HL-60/S4 treated with retinoic acid at 250 ng/mL for 4 days and 3 days (cell line): ENCODE measurements around the gene NRCAM.
"Not testable (repeated sequence)": the region's sequence is repeated elsewhere in the genome, so short reads cannot be mapped to it uniquely, and the experiment has no call there.

ENCODE experiments used
- in situ Hi-C: fragments of 300-500 bp; cut with MboI; formaldehyde crosslinking; loops from 2 replicates; pipeline ENCODE4 v1.7.0; 2022; ENCODE audit warnings: low sequenced_read_pairs

The NRCAM gene

GRCh38 chr7:108358553-108358952, 97.7 kb downstream of the NRCAM start:
- in situ Hi-C loops: no loop called here

DNA sequence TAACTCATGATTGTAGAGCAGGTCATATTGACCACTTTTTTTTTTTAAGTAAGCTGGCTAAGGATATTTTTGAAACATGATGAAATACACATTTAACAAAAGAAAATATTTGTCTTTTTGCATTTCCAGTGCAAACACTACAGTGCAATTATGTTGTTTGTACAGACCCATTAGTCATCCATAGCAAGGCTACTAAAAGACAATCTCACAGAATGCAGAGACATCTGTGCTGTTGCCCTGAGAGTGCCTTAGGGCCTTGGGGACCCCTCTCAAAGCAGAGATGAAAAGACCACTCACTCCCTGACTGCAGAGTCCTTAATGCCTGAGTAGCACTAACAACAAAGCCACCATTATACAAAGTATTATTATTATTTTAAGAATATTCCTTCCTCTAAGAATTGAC, 104.5 kb downstream of the NRCAM start:
- in situ Hi-C loops: no loop called here

GRCh38 chr7:108348913-108349312, 107.3 kb downstream of the NRCAM start:
- in situ Hi-C loops: no loop called here

GRCh38 chr7:108347616-108348015, 108.6 kb downstream of the NRCAM start:
- in situ Hi-C loops: no loop called here

DNA sequence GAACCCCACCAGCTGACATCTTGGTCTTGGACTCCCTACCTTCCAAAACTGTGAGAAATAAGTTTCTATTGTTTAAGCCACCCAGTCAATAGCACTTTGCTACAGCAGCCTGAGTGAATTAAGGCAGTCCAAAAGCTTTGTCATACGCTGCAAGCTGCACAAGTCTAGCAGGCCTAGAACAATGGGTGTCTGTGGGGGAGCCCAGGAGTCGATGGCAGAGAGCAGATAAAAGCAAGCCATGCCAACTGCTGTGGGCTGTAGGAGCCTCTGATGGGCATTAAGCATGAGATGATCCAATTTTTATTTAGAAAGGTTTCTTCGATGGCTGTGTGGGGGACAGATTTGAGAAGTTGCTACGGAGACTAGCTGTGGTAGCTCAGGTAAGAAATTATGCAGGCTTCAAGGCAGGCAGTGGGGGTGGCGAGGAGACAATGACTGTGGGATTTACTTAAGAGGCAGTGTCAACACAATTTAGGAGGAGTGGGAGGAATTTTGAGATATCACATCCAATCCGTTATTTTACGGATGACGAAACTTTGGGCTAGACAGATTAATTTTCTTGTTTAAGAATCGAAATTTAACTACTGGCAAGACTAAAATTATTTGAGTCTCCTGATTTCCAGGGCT, 110.4 kb downstream of the NRCAM start:
- in situ Hi-C loops: no loop called here

GRCh38 chr7:108340856-108341411, 115.3 kb downstream of the NRCAM start:
- in situ Hi-C loops: no loop called here

GRCh38 chr7:108340406-108340805, 115.8 kb downstream of the NRCAM start:
- in situ Hi-C loops: not testable (repeated sequence)

DNA sequence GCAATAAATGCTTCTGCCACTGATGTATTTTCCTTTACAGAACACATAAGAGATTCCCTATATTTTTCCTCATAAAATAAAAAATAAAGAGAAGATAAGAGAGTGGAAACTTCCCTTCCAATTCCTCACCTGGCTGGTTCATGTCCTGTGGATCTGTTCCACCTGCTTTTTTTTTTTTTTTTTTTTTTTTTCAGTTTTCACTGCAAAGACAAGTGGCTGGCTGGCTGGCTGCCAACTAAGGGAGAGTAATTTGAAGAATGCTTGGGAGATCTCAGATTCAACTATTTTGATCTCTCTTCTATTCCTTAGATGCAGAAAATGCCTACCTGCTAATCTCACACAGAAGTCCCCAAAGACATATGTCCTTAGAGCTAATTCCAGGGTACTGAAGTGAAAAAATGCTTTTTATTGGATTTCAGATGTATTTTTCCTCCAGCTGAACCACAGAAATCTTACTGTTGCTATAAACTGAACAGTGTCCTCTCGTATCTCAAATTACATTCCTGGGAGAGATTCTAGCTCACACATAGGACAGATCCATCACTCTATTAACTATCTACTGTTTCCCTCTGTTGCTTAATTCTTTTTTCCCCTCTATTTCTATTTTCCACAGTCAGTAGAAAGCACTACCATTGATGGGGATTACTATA, 120.8 kb downstream of the NRCAM start:
- in situ Hi-C loops: no loop called here

GRCh38 chr7:108332937-108333336, 123.3 kb downstream of the NRCAM start:
- in situ Hi-C loops: no loop called here

- in situ Hi-C loops: no loop called here
Observed at GRCh38 chr7:108331971-108332370, 124.3 kb downstream of the NRCAM start.

GRCh38 chr7:108330227-108330626, 126.0 kb downstream of the NRCAM start:
- in situ Hi-C loops: no loop called here

DNA sequence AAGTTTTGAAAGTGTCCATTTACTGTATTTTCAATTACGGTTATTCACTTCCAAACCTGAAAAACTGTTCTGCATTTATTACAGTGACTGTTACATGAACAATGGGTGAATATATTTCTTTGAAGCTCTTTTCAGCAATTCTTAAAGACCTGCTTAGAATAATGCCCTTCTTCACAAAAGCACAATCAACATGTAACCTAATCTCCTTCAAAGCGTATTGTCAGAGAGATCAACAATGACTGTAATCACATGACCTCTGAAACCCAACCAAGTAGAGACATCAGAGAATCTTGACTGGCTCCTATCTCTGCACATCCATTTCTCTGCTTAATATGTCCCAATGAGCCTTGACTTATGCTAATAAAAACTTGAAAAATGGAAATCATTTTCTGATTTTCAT, 126.7 kb downstream of the NRCAM start:
- in situ Hi-C loops: no loop called here

DNA sequence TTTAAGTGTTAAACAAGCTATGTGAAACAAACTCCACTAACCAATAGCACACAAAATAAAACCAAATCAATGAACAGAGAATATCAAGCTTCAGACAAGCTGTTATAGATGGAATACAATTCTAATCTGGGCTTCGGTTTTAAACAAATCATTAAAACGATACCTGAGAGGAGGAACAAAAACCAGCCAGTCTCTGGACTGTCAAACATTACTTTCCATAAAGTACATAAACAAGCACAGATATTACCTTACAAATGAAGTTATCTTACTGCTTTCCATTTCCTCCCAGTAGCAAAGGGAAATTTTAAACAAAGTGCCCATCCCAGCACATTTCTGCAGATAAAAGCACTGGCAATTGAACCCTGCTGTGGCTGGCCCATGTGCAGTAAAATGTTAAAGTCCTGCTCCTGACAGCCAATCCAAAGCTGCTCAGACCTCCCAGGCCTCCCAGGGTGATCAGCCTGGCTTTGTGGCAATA, 128.0 kb downstream of the NRCAM start:
- in situ Hi-C loops: no loop called here

- in situ Hi-C loops: no loop called here
Observed at GRCh38 chr7:108327353-108327752, 128.9 kb downstream of the NRCAM start.

GRCh38 chr7:108326938-108327337, 129.3 kb downstream of the NRCAM start:
- in situ Hi-C loops: no loop called here

GRCh38 chr7:108324053-108325038, 131.9 kb downstream of the NRCAM start:
- in situ Hi-C loops: no loop called here

GRCh38 chr7:108322925-108323832, 133.1 kb downstream of the NRCAM start:
- in situ Hi-C loops: no loop called here

GRCh38 chr7:108322046-108322445, 134.2 kb downstream of the NRCAM start:
- in situ Hi-C loops: no loop called here

GRCh38 chr7:108321359-108321758, 134.9 kb downstream of the NRCAM start:
- in situ Hi-C loops: no loop called here

- in situ Hi-C loops: no loop called here
Observed at GRCh38 chr7:108316708-108317107, 139.5 kb downstream of the NRCAM start.
